ENCODE results near the gene CA6.

DNA sequence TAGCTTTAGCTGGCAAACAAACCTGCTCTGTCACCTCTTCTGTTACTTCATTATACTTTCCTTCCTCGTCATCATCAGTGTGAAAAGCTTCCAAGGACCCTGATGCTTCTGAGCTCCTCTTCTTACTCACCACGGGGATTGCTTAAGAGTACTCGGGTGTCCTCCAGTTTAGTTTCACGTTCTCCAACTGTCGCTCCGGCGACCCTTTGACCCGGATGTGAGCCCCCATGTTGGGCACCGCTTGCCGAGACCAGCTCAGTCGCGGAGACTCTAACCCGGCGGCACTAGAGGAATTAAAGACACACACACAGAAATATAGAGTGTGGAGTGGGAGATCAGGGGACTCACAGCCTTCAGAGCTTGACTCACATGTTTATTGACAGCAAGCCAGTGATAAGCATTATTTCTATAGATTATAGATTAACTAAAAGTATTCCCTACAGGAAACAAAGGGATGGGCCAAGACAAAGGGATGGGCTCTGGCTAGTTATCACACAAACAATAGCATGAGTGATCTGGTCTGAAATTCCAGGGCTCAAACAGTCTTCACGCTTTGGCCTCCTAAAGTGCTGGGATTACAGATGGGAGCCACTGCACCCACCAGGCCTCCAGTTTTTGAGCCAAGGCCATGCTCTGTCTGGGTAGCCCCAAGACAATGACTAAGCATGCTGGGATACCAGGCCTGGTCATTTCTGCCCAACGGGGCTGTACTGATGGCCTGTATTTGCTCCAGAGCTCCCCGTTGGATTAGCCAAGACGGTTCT, 37.1 kb upstream of the CA6 start:
- TF ChIP-seq, protein P1, sequence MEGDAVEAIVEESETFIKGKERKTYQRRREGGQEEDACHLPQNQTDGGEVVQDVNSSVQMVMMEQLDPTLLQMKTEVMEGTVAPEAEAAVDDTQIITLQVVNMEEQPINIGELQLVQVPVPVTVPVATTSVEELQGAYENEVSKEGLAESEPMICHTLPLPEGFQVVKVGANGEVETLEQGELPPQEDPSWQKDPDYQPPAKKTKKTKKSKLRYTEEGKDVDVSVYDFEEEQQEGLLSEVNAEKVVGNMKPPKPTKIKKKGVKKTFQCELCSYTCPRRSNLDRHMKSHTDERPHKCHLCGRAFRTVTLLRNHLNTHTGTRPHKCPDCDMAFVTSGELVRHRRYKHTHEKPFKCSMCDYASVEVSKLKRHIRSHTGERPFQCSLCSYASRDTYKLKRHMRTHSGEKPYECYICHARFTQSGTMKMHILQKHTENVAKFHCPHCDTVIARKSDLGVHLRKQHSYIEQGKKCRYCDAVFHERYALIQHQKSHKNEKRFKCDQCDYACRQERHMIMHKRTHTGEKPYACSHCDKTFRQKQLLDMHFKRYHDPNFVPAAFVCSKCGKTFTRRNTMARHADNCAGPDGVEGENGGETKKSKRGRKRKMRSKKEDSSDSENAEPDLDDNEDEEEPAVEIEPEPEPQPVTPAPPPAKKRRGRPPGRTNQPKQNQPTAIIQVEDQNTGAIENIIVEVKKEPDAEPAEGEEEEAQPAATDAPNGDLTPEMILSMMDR (IDR thresholded peaks at IDR 0.05) = no peak
- TF ChIP-seq ZFX (IDR thresholded peaks at IDR 0.05; ENCODE audit: borderline replicate concordance) = no peak

Measured in 22Rv1 (cell line).